Neural cell (in vitro differentiated cells): Measurements from ENCODE around the gene ANKMY1. TPM values are rescaled to one million over a fixed set of nuclear protein-coding genes. Genes with fewer than 3 reads are reported as not detected.

Experiments
- H2AFZ ChIP-seq: fragments of 200-600, 300-800 bp; sonication (generic), shearing (Covaris generic); 2 replicates; pipeline ENCODE4 v1.6.0; 2014; ENCODE audit warnings: low read depth, mild to moderate bottlenecking, antibody characterized with exemption, low read length, moderate library complexity
- H3F3A ChIP-seq: fragments of 200-600 bp; shearing (Covaris generic); 2 replicates; pipeline ENCODE4 v1.6.1; 2016; ENCODE audit warnings: mild to moderate bottlenecking, moderate library complexity, mixed read lengths, antibody characterized with exemption, low read length; ENCODE audit not compliant: insufficient read depth, poor library complexity, severe bottlenecking
- H3K27ac ChIP-seq: fragments of 200-600, 300-800 bp; sonication (generic), shearing (Covaris generic); 2 replicates; pipeline ENCODE4 v1.5.1; 2014; ENCODE audit warnings: mild to moderate bottlenecking, low read length, moderate library complexity
- H3K27me3 ChIP-seq: fragments of 300-800, 200-600 bp; sonication (generic), shearing (Covaris generic); 2 replicates; pipeline ENCODE4 v1.6.0; 2014; ENCODE audit warnings: mild to moderate bottlenecking, low read depth, low read length, moderate library complexity; ENCODE audit not compliant: insufficient read depth
- H3K36me3 ChIP-seq: fragments of 300-800, 200-600 bp; sonication (generic), shearing (Covaris generic); 2 replicates; pipeline ENCODE4 v1.5.1; 2014; ENCODE audit warnings: mild to moderate bottlenecking, antibody characterized with exemption, low read length, moderate library complexity; ENCODE audit not compliant: insufficient read depth
- H3K4me2 ChIP-seq: fragments of 300-800, 200-600 bp; sonication (generic), shearing (Covaris generic); 2 replicates; pipeline ENCODE4 v1.6.0; 2014; ENCODE audit warnings: mild to moderate bottlenecking, low read length
- H3K4me3 ChIP-seq: fragments of 300-800, 200-600 bp; sonication (generic), shearing (Covaris generic); 2 replicates; pipeline ENCODE4 v1.5.1; 2014; ENCODE audit warnings: mild to moderate bottlenecking, low read length, moderate library complexity
- H3K79me2 ChIP-seq: fragments of 200-600 bp; shearing (Covaris generic); replicated peaks from 2 replicates; pipeline ENCODE4 v1.6.0; 2014; ENCODE audit warnings: mild to moderate bottlenecking, low read length, moderate library complexity; ENCODE audit not compliant: insufficient read depth
- H3K9ac ChIP-seq: fragments of 300-800, 200-600 bp; sonication (generic), shearing (Covaris generic); 2 replicates; pipeline ENCODE4 v1.6.1; 2016; ENCODE audit warnings: mild to moderate bottlenecking, low read length, mixed read lengths
- H3K9me2 ChIP-seq: fragments of 200-600 bp; shearing (Covaris generic); 2 replicates; pipeline ENCODE4 v1.6.1; 2016; ENCODE audit warnings: mild to moderate bottlenecking, low read length, mixed read lengths; ENCODE audit not compliant: insufficient read depth
- H3K9me3 ChIP-seq: fragments of 200-600, 300-800 bp; sonication (generic), shearing (Covaris generic); 2 replicates; pipeline ENCODE4 v1.6.1; 2016; ENCODE audit warnings: mild to moderate bottlenecking, mixed run types, low read length, moderate library complexity, mixed read lengths
- H4K20me1 ChIP-seq: fragments of 200-600 bp; shearing (Covaris generic); 2 replicates; pipeline ENCODE4 v1.6.1; 2016; ENCODE audit warnings: mild to moderate bottlenecking, mixed run types; ENCODE audit not compliant: insufficient read depth
- CTCF ChIP-seq: fragments of 450-650 bp; IDR thresholded peaks from 2 replicates; pipeline ENCODE4 v1.5.1; 2014; ENCODE audit warnings: antibody characterized with exemption, mild to moderate bottlenecking, moderate library complexity; ENCODE audit not compliant: poor library complexity, severe bottlenecking
- EP300 ChIP-seq: fragments of 450-650 bp; conservative IDR thresholded peaks from 2 replicates; pipeline ENCODE4 v1.6.1; 2014; ENCODE audit warnings: antibody characterized with exemption, mild to moderate bottlenecking, moderate library complexity; ENCODE audit not compliant: poor library complexity, severe bottlenecking
- EZH2 ChIP-seq: fragments of 200-600, 300-800 bp; shearing (Covaris generic), sonication (generic); IDR thresholded peaks from 2 replicates; pipeline ENCODE4 v1.6.1; 2014; ENCODE audit warnings: antibody characterized with exemption, low read length, borderline replicate concordance, mild to moderate bottlenecking; ENCODE audit not compliant: insufficient read depth, poor library complexity, severe bottlenecking
- MXI1 ChIP-seq: fragments of 450-650 bp; conservative IDR thresholded peaks from 2 replicates; pipeline ENCODE4 v1.6.1; 2014; ENCODE audit warnings: antibody characterized with exemption, mild to moderate bottlenecking; ENCODE audit not compliant: poor library complexity, severe bottlenecking
- POLR2AphosphoS5 ChIP-seq: IDR thresholded peaks from 2 replicates; pipeline ENCODE4 v1.6.1; 2012
- RAD21 ChIP-seq: fragments of 450-650 bp; conservative IDR thresholded peaks from 2 replicates; pipeline ENCODE4 v1.6.1; 2014; ENCODE audit warnings: antibody characterized with exemption, mild to moderate bottlenecking, moderate library complexity
- REST ChIP-seq: IDR thresholded peaks from 2 replicates; pipeline ENCODE4 v1.6.1; 2012; ENCODE audit warnings: borderline replicate concordance
- SMC3 ChIP-seq: fragments of 450-650 bp; conservative IDR thresholded peaks from 2 replicates; pipeline ENCODE4 v1.6.1; 2014; ENCODE audit warnings: antibody characterized with exemption, mild to moderate bottlenecking, moderate library complexity; ENCODE audit not compliant: poor library complexity
- TAF1 ChIP-seq: IDR thresholded peaks from 2 replicates; pipeline ENCODE4 v1.6.1; 2012; ENCODE audit warnings: low read depth
- polyA plus RNA-seq: library from polyadenylated mRNA; depleted of rRNA; stranded (reverse); fragments of >200 nt; gene quantifications from 2 replicates; pipeline ENCODE4 v1.2.3, GENCODE V29; 2014

Gene ANKMY1
- polyA plus RNA-seq, 1 donor from 2014 or later: 6.6 TPM

- no peak overlapping the region for H3K9ac ChIP-seq
- H3K79me2 ChIP-seq: no peaks in the 10 kb centered on the region
- H3K9me3 ChIP-seq: no peaks in the 10 kb centered on the region
- no peak overlapping the region for H3K27ac ChIP-seq
- H4K20me1 ChIP-seq: no peaks in the 10 kb centered on the region
- no peaks in the 10 kb centered on the region for H3K27me3 ChIP-seq
- H3K4me2 ChIP-seq: no peak overlapping the region
- H3F3A ChIP-seq: no peaks in the 10 kb centered on the region
- no peak overlapping the region for H3K4me3 ChIP-seq
- no peak for TF ChIP-seq REST
- TF ChIP-seq POLR2AphosphoS5: no peak
- no peak for TF ChIP-seq CTCF
- TF ChIP-seq EP300: no peak
- TF ChIP-seq MXI1: no peak
- no peak for TF ChIP-seq RAD21
- no peak for TF ChIP-seq TAF1
- no peak overlapping the region for H2AFZ ChIP-seq
- H3K9me2 ChIP-seq: no peaks in the 10 kb centered on the region
- H3K36me3 ChIP-seq: no peaks in the 10 kb centered on the region
Measured at GRCh38 chr2:240597419-240598181, 39.8 kb upstream of the ANKMY1 start.

- Histone ChIP-seq H2AFZ (no peak overlapping the region), H3F3A (no peaks in the 10 kb centered on the region), H3K79me2 (no peaks in the 10 kb centered on the region), H3K4me2 (no peak overlapping the region), H3K9me2 (no peaks in the 10 kb centered on the region), H3K9me3 (no peaks in the 10 kb centered on the region), H4K20me1 (no peaks in the 10 kb centered on the region), H3K27ac (no peak overlapping the region), H3K9ac (no peak overlapping the region), H3K4me3 (no peak overlapping the region), H3K36me3 (no peaks in the 10 kb centered on the region), H3K27me3 (no peaks in the 10 kb centered on the region)
- TF ChIP-seq CTCF (no peak), TAF1 (no peak), EP300 (no peak), POLR2AphosphoS5 (no peak), REST (no peak), SMC3 (no peak), RAD21 (no peak), EZH2 (no peak), MXI1 (no peak)
Measured at GRCh38 chr2:240597054-240597418, 39.2 kb upstream of the ANKMY1 start.
